ENCODE data around the gene TRIM8. TPM values are rescaled to one million over a fixed set of nuclear protein-coding genes. Genes with fewer than 3 reads are reported as not detected.

Gene TRIM8
- total RNA-seq, 1 experiment from 2014 or later, result 91.6 TPM

GRCh38 chr10:102660888-102661657 lies 16.8 kb downstream of the TRIM8 start:
- no peak overlapping the region for H3K9ac ChIP-seq (ENCODE audit: low read length)

More at GRCh38 chr10:102660888-102661657, 16.8 kb downstream of the TRIM8 start:
- CTCF ChIA-PET, result interaction anchor here (1.3 kb wide), 1 partner anchor 8 kb away, joined by 10 read pairs; no protein-coding TSS in a partner anchor
- DNase-seq (ENCODE audit: low read depth, low spot score) (no peak), ATAC-seq (peak; percentile 21)
- Histone ChIP-seq H2AFZ (ENCODE audit: low read depth, low read length, poor library complexity, severe bottlenecking) (no peak overlapping the region), H4K20me1 (ENCODE audit: insufficient read depth) (no peaks in the 10 kb centered on the region), H3K4me1 (ENCODE audit: control insufficient read depth in 1 of 2, insufficient read depth in 2 of 2, low read length in 2 of 2) (peaks cover 0 to 8% of the 10 kb centered on the region in 2 experiments; a peak in 1 of 4 replicates), H3K27ac (ENCODE audit: low read depth, low read length) (no peak overlapping the region), H3K36me3 (ENCODE audit: control insufficient read depth in 1 of 2, insufficient read depth in 2 of 2, low read length in 2 of 2) (peaks cover 7 to 15% of the 10 kb centered on the region in 2 experiments; a peak in 3 of 4 replicates), H3K9me2 (ENCODE audit: insufficient read depth) (no peaks in the 10 kb centered on the region), H3K4me3 (replicated peaks in 1 of 2; ENCODE audit: low read depth in 1 of 2, low read length in 2 of 2) (no peak overlapping the region), H3K27me3 (ENCODE audit: insufficient read depth, low read length) (no peaks in the 10 kb centered on the region), H3K79me2 (ENCODE audit: insufficient read depth, low read length) (no peaks in the 10 kb centered on the region), H3K9me3 (ENCODE audit: control insufficient read depth in 1 of 2, insufficient read depth in 1 of 2, low read depth in 1 of 2, low read length in 2 of 2) (no peaks in the 10 kb centered on the region), H3K4me2 (ENCODE audit: low read length) (no peak overlapping the region)
- BruUV-seq (replicated peaks), result no TSS peak
- RAD21 ChIA-PET (ENCODE audit: low non-redundant PET in 1 of 2, low total read pairs in 2 of 2, uncharacterized antibody in 2 of 2, unreplicated experiment in 2 of 2), result no interaction called here
- intact Hi-C loops (cut with micrococcal nuclease), result no loop called here
- TF ChIP-seq CTCF (IDR thresholded peaks at IDR 0.05 in 2 of 3, conservative IDR thresholded peaks at IDR 0.05 in 1 of 3; ENCODE audit: borderline replicate concordance in 1 of 3, insufficient read depth in 1 of 3, low read depth in 2 of 3, low read length in 2 of 3) (no peak), TCF7L2 (IDR thresholded peaks at IDR 0.05; ENCODE audit: borderline replicate concordance, extremely low read depth, insufficient read depth, insufficient read length) (peak; percentile 78), ZBTB33 (IDR thresholded peaks at IDR 0.05; ENCODE audit: extremely low read depth, insufficient replicate concordance, low read length) (no peak), REST (IDR thresholded peaks at IDR 0.05; ENCODE audit: low read depth) (no peak)
- POLR2A ChIA-PET, result interaction anchor here (0.6 to 0.9 kb wide), 2 partner anchors 15 to 56 kb away, joined by 3 to 5 read pairs; no protein-coding TSS in a partner anchor
